ENCODE results near the gene NINL. TPM values are rescaled to one million over a fixed set of nuclear protein-coding genes. Genes with fewer than 3 reads are reported as not detected.
"Not testable (repeated sequence)": the region's sequence is repeated elsewhere in the genome, so short reads cannot be mapped to it uniquely, and the experiment has no call there.

Gene NINL
- 8.2 and 10.3 TPM in 2 replicates for total RNA-seq

DNA sequence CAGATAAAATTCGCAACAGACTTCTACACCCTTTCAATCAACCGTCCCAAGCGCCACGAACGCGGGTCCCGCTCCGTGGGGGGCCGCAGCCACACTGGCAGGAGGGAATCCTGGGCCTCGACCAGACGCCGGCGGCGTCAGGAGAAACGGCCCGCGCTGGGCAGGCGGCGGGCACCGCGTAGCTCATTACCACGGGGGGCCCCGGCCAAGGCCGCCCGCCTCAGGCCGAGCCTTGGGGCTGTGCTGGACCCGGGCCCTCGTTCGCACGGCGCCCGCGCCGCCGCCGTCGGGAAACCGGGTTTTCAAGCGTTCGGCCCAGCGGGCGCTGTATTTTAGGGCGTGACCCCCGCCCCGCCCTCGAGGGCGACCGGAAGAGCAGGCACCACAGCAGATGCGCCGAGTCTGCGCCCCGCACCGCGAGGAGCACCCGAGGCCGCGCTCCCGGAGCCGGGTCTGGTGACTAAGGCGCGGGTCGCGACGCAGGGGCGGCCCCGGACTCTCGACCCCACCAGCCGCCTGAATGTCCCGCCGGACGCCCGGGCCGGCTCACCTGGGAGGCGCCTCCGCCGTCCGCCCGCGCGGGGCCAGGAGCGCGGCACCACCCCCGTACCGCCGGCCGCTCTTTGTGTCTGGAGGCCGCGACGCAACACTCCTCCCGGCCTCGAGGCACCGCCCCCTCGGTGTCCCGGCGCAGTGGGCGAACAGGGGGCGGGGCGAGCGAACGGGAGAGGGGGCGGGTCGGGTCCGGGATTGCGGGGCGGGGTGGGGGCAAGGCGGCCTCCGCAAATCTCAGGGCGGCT lies at the start of gene NINL:
Gene NINL (minus strand): TSS at position 627 of the 800 bp plus-strand sequence. CDS start 58,944 bp downstream, outside the sequence.
- H3K4me3 ChIP-seq (ENCODE audit: low read depth, low read length), result peak within 1 kb of the TSS; percentile 67
- TF ChIP-seq, protein P1, sequence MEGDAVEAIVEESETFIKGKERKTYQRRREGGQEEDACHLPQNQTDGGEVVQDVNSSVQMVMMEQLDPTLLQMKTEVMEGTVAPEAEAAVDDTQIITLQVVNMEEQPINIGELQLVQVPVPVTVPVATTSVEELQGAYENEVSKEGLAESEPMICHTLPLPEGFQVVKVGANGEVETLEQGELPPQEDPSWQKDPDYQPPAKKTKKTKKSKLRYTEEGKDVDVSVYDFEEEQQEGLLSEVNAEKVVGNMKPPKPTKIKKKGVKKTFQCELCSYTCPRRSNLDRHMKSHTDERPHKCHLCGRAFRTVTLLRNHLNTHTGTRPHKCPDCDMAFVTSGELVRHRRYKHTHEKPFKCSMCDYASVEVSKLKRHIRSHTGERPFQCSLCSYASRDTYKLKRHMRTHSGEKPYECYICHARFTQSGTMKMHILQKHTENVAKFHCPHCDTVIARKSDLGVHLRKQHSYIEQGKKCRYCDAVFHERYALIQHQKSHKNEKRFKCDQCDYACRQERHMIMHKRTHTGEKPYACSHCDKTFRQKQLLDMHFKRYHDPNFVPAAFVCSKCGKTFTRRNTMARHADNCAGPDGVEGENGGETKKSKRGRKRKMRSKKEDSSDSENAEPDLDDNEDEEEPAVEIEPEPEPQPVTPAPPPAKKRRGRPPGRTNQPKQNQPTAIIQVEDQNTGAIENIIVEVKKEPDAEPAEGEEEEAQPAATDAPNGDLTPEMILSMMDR (IDR thresholded peaks at IDR 0.05; ENCODE audit: insufficient read depth, low read depth, low read length), result no peak
- DNase-seq (ENCODE audit: low read depth), result peak; percentile 59

GRCh38 chr20:25632940-25633790 lies 47.8 kb upstream of the NINL start:
- no peak overlapping the region for H3K4me3 ChIP-seq (ENCODE audit: low read depth, low read length)
- DNase-seq (ENCODE audit: low read depth), result peak; percentile 53
- TF ChIP-seq, protein P1 (IDR thresholded peaks at IDR 0.05; ENCODE audit: insufficient read depth, low read depth, low read length), result no peak

GRCh38 chr20:25630615-25631014 lies 45.3 kb upstream of the NINL start:
- not testable (repeated sequence) for DNase-seq (ENCODE audit: low read depth); H3K4me3 ChIP-seq (ENCODE audit: low read depth, low read length)

- no peak for DNase-seq (ENCODE audit: low read depth)
- H3K4me3 ChIP-seq (ENCODE audit: low read depth, low read length), result no peak overlapping the region
- TF ChIP-seq, protein P1 (IDR thresholded peaks at IDR 0.05; ENCODE audit: insufficient read depth, low read depth, low read length), result no peak
These were observed 44.6 kb upstream of the NINL start for GRCh38 chr20:25629816-25630499.

DNA sequence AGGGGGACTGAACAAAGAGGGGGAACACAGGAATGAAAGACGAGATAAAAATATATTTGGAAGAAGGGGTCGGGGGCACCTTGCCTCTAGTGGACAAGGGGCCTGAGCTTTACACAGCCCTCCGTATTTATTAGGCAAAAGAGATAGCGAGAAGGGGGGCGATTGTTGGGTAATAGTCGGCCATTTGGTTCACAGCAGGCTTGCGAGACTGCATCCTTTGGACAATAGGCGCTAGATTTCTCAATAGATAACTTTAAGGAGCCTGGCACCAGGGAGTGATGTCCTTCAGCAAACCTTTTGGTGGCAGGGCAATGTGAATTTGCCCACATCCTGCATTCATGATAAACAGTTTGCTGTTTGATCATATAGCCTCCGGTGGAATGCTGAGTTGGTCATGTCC lies 41.4 kb upstream of the NINL start:
- DNase-seq (ENCODE audit: low read depth), result no peak
- H3K4me3 ChIP-seq (ENCODE audit: low read depth, low read length), result no peak overlapping the region
- TF ChIP-seq, protein P1 (IDR thresholded peaks at IDR 0.05; ENCODE audit: insufficient read depth, low read depth, low read length), result no peak

DNA sequence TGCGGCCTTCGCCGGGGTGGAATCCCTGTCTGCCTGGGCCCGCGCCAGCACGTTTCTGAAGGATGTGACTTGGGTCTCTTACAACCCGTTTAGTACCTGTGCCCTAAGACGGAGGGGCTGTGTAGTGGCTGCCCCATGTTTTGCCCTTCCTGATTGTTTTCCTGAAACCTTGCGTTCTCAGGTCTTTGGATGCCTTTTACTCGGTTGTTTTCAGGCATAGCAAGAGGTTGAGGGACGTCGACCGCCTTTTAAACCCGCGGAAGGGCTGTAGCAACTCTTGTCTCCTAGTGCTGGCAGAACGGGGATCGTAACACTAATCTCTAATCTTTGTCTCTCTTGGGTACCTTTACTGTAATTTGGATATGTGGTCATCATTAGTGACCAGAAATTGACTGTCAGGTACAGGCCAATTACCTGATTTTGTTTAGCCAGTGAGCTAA lies 39.2 kb upstream of the NINL start:
- TF ChIP-seq, protein P1 (IDR thresholded peaks at IDR 0.05; ENCODE audit: insufficient read depth, low read depth, low read length), result no peak
- H3K4me3 ChIP-seq (ENCODE audit: low read depth, low read length), result peak overlapping the region; percentile 84
- DNase-seq (ENCODE audit: low read depth), result no peak

Data from fibroblast of villous mesenchyme (primary cell).